Fibroblast of lung (primary cell): Measurements from ENCODE around the gene MAD2L1BP. TPM values are rescaled to one million over a fixed set of nuclear protein-coding genes. Genes with fewer than 3 reads are reported as not detected.

Source experiments
- DNase-seq, 2 donors: peaks; one replicate each; pipeline versions ENCODE4 v3.0.0 to v3.0.0-alpha.2; 2010; ENCODE audit warnings: low read depth in 2 of 2
- H2AFZ ChIP-seq: 2 replicates; pipeline ENCODE4 v1.5.1; 2012; ENCODE audit warnings: low read length, control low read depth, inconsistent platforms
- H3K27ac ChIP-seq: 2 replicates; pipeline ENCODE4 v1.5.1; 2011; ENCODE audit warnings: low read length, control low read depth; ENCODE audit not compliant: insufficient read depth
- H3K27me3 ChIP-seq: 2 replicates; pipeline ENCODE4 v1.5.1; 2011; ENCODE audit warnings: mild to moderate bottlenecking, low read length; ENCODE audit not compliant: control insufficient read depth, insufficient read depth
- H3K36me3 ChIP-seq: 2 replicates; pipeline ENCODE4 v1.5.1; 2011; ENCODE audit warnings: low read length; ENCODE audit not compliant: control insufficient read depth, insufficient read depth
- H3K4me1 ChIP-seq: 2 replicates; pipeline ENCODE4 v1.5.1; 2011; ENCODE audit warnings: low read length; ENCODE audit not compliant: control insufficient read depth, insufficient read depth; ENCODE audit errors: extremely low read depth
- H3K4me2 ChIP-seq: 2 replicates; pipeline ENCODE4 v1.5.1; 2011; ENCODE audit warnings: low read length, control low read depth; ENCODE audit not compliant: insufficient read depth; ENCODE audit errors: extremely low read depth
- H3K4me3 ChIP-seq, 4 experiments: fragments of 200-600 bp in 1 of 4; sonication (generic) in 1 of 4; replicated peaks in 1 of 4; 2 replicates each; pipeline ENCODE4 v1.5.1; 2011 to 2016; ENCODE audit warnings: low read length in 4 of 4, low read depth in 3 of 4, mild to moderate bottlenecking in 3 of 4, control low read depth in 2 of 4, inconsistent platforms in 1 of 4, mixed read lengths in 1 of 4; ENCODE audit not compliant: insufficient read depth in 1 of 4; ENCODE audit errors: control extremely low read depth in 1 of 4
- H3K79me2 ChIP-seq: 2 replicates; pipeline ENCODE4 v1.5.1; 2012; ENCODE audit warnings: mild to moderate bottlenecking, low read length, inconsistent platforms; ENCODE audit not compliant: control insufficient read depth, insufficient read depth
- H3K9ac ChIP-seq: 2 replicates; pipeline ENCODE4 v1.5.1; 2011; ENCODE audit warnings: mild to moderate bottlenecking, low read length, control low read depth; ENCODE audit not compliant: insufficient read depth
- H3K9me3 ChIP-seq: 2 replicates; pipeline ENCODE4 v1.5.1; 2012; ENCODE audit warnings: low read depth, low read length; ENCODE audit not compliant: control insufficient read depth, insufficient read depth
- H4K20me1 ChIP-seq: 2 replicates; pipeline ENCODE4 v1.5.1; 2011; ENCODE audit warnings: low read length; ENCODE audit not compliant: control insufficient read depth, insufficient read depth; ENCODE audit errors: extremely low read depth
- CTCF ChIP-seq, 2 donors: IDR thresholded peaks in 1 of 2; conservative IDR thresholded peaks in 1 of 2; 1 replicate in 1 of 2; 2 replicates in 1 of 2; pipeline ENCODE4 v1.5.1; 2011 to 2012; ENCODE audit warnings: low read length in 2 of 2, control low read depth in 1 of 2, inconsistent platforms in 1 of 2, low read depth in 1 of 2, mild to moderate bottlenecking in 1 of 2
- EZH2 ChIP-seq: IDR thresholded peaks from 2 replicates; pipeline ENCODE4 v1.5.1; 2012; ENCODE audit warnings: low read length, control low read depth, mild to moderate bottlenecking; ENCODE audit errors: missing control alignments
- polyA plus RNA-seq, 2 donors: library from polyadenylated mRNA; depleted of rRNA in 1 of 2; stranded (reverse) in 1 of 2; unstranded in 1 of 2; fragments of >200 nt; gene quantifications; 2 replicates each; pipeline ENCODE4 v1.2.1, GENCODE V29; 2011 to 2012; ENCODE audit warnings: missing spikeins in 1 of 2
- total RNA-seq: library from RNA; depleted of rRNA; stranded (reverse); fragments of >200 nt; gene quantifications from 2 replicates; pipeline ENCODE4 v1.2.1, GENCODE V29; 2014

Gene MAD2L1BP
- total and polyA plus RNA-seq, 2 donors (not counting 1 experiment from before 2014, with no cell fraction given) = 19.2 to 34.5 TPM

GRCh38 chr6:43678341-43678740 is 42.7 kb downstream of the MAD2L1BP start:
- DNase-seq = no peak
- no peak overlapping the region for H2AFZ ChIP-seq
- TF ChIP-seq CTCF (conservative IDR thresholded peaks at IDR 0.05 in 1 of 2, IDR thresholded peaks at IDR 0.05 in 1 of 2; ENCODE audit: low read depth in 1 of 2, low read length in 2 of 2) (no peak), EZH2 (no peak)
- no peak overlapping the region for H3K9ac ChIP-seq
- peaks cover 12% of the 10 kb centered on the region for H3K79me2 ChIP-seq
- H3K4me2 ChIP-seq = no peak overlapping the region
- H3K4me3 ChIP-seq = no peak overlapping the region
- peaks cover 21% of the 10 kb centered on the region for H3K36me3 ChIP-seq
- H3K9me3 ChIP-seq = no peaks in the 10 kb centered on the region
- H4K20me1 ChIP-seq = no peaks in the 10 kb centered on the region
- H3K27me3 ChIP-seq = no peaks in the 10 kb centered on the region
- no peak overlapping the region for H3K27ac ChIP-seq
- peaks cover 6% of the 10 kb centered on the region for H3K4me1 ChIP-seq

- H3K36me3 ChIP-seq = peaks cover 16% of the 10 kb centered on the region
Observed at GRCh38 chr6:43679057-43679456, 43.4 kb downstream of the MAD2L1BP start.

More at GRCh38 chr6:43679057-43679456, 43.4 kb downstream of the MAD2L1BP start:
- no peaks in the 10 kb centered on the region for H3K27me3 ChIP-seq
- peaks cover under 1% of the 10 kb centered on the region for H3K4me1 ChIP-seq
- H3K4me3 ChIP-seq = no peak overlapping the region
- no peak overlapping the region for H3K4me2 ChIP-seq
- H3K27ac ChIP-seq = no peak overlapping the region
- no peaks in the 10 kb centered on the region for H3K9me3 ChIP-seq
- no peaks in the 10 kb centered on the region for H4K20me1 ChIP-seq
- no peak overlapping the region for H2AFZ ChIP-seq
- no peak for DNase-seq
- TF ChIP-seq EZH2 = no peak
- TF ChIP-seq CTCF (conservative IDR thresholded peaks at IDR 0.05 in 1 of 2, IDR thresholded peaks at IDR 0.05 in 1 of 2; ENCODE audit: low read depth in 1 of 2, low read length in 2 of 2) = no peak
- peaks cover 16% of the 10 kb centered on the region for H3K79me2 ChIP-seq
- no peak overlapping the region for H3K9ac ChIP-seq
